ENCODE results near the gene PRPF39.

- no peak for TF ChIP-seq EP300 (IDR thresholded peaks at IDR 0.05)
- TF ChIP-seq, protein P1, sequence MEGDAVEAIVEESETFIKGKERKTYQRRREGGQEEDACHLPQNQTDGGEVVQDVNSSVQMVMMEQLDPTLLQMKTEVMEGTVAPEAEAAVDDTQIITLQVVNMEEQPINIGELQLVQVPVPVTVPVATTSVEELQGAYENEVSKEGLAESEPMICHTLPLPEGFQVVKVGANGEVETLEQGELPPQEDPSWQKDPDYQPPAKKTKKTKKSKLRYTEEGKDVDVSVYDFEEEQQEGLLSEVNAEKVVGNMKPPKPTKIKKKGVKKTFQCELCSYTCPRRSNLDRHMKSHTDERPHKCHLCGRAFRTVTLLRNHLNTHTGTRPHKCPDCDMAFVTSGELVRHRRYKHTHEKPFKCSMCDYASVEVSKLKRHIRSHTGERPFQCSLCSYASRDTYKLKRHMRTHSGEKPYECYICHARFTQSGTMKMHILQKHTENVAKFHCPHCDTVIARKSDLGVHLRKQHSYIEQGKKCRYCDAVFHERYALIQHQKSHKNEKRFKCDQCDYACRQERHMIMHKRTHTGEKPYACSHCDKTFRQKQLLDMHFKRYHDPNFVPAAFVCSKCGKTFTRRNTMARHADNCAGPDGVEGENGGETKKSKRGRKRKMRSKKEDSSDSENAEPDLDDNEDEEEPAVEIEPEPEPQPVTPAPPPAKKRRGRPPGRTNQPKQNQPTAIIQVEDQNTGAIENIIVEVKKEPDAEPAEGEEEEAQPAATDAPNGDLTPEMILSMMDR (IDR thresholded peaks at IDR 0.05) = no peak
- TF ChIP-seq POLR2A (IDR thresholded peaks at IDR 0.05) = no peak
- no peak for TF ChIP-seq POLR2AphosphoS5 (IDR thresholded peaks at IDR 0.05)
Observed at GRCh38 chr14:45065956-45066355, 18.0 kb upstream of the PRPF39 start.

All from gastroesophageal sphincter (tissue), 3 donors.